ENCODE results near the gene FARP2.
"Not testable (repeated sequence)": the region's sequence is repeated elsewhere in the genome, so short reads cannot be mapped to it uniquely, and the experiment has no call there.

Gene FARP2

DNA sequence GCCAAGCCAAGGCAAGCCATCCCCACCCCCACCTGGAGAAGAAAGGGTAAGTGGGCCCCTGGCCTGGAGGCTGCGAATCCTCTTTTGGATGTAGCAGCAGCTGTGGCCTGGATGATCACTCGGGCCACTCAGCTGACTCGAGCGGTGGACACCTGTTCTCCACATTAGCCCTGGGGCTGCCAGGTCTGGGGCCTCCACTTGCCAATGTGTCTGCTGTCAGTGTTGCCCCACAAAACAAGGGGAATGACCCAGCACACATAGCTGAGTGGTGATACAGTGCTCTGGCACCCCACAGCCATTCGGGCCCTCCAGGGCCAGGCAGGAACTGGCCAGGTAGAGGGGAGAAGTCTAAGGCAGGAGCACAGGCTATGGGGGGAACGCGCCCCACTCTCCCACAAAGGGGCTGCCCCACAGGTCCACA is 149.7 kb downstream of the FARP2 start:
- Histone ChIP-seq H3K4me2 (ENCODE audit: low read length) (no peak overlapping the region), H3K36me3 (replicated peaks; ENCODE audit: low read depth, low read length) (no peaks in the 10 kb centered on the region), H3K4me1 (ENCODE audit: low read length) (peaks cover 11% of the 10 kb centered on the region), H4K20me1 (ENCODE audit: insufficient read depth, low read length) (no peaks in the 10 kb centered on the region), H3K79me2 (ENCODE audit: low read length) (peaks cover 22% of the 10 kb centered on the region), H2AFZ (ENCODE audit: low read depth, low read length) (no peak overlapping the region), H3K27me3 (ENCODE audit: low read depth, low read length) (no peaks in the 10 kb centered on the region), H3K27ac (ENCODE audit: low read length) (no peak overlapping the region), H3K9ac (ENCODE audit: low read length) (no peak overlapping the region), H3K9me3 (ENCODE audit: insufficient read depth, low read length) (no peaks in the 10 kb centered on the region), H3K4me3 (ENCODE audit: low read length) (no peak overlapping the region)
- TF ChIP-seq, protein P1, sequence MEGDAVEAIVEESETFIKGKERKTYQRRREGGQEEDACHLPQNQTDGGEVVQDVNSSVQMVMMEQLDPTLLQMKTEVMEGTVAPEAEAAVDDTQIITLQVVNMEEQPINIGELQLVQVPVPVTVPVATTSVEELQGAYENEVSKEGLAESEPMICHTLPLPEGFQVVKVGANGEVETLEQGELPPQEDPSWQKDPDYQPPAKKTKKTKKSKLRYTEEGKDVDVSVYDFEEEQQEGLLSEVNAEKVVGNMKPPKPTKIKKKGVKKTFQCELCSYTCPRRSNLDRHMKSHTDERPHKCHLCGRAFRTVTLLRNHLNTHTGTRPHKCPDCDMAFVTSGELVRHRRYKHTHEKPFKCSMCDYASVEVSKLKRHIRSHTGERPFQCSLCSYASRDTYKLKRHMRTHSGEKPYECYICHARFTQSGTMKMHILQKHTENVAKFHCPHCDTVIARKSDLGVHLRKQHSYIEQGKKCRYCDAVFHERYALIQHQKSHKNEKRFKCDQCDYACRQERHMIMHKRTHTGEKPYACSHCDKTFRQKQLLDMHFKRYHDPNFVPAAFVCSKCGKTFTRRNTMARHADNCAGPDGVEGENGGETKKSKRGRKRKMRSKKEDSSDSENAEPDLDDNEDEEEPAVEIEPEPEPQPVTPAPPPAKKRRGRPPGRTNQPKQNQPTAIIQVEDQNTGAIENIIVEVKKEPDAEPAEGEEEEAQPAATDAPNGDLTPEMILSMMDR (IDR thresholded peaks at IDR 0.05; ENCODE audit: low read depth, low read length), result no peak
- no peak for TF ChIP-seq EZH2phosphoT487 (IDR thresholded peaks at IDR 0.05; ENCODE audit: low read depth)

DNA sequence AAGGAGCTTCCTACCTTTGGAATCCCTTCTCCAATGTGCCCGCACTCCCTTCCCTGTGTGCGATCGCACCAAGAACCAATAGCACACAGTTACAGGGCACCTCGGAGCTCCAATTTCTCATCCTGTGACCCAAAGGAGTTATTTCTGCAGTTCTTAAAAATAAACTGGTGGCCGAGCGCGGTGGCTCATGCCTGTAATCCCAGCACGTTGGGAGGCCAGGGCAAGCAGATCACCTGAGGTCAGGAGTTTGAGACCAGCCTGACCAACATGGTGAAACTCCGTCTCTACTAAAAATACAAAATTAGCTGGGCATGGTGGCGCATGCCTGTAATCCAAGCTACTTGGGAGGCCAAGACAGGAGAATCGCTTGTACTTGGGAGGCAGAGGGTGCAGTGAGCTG is 150.2 kb downstream of the FARP2 start:
- not testable (repeated sequence) for H3K4me2 ChIP-seq (ENCODE audit: low read length); H2AFZ ChIP-seq (ENCODE audit: low read depth, low read length); H3K4me3 ChIP-seq (ENCODE audit: low read length); H3K9me3 ChIP-seq (ENCODE audit: insufficient read depth, low read length); H3K27me3 ChIP-seq (ENCODE audit: low read depth, low read length); H3K27ac ChIP-seq (ENCODE audit: low read length); H3K36me3 ChIP-seq (replicated peaks; ENCODE audit: low read depth, low read length); H4K20me1 ChIP-seq (ENCODE audit: insufficient read depth, low read length); H3K9ac ChIP-seq (ENCODE audit: low read length)
- Histone ChIP-seq H3K4me1 (ENCODE audit: low read length) (peaks cover 14% of the 10 kb centered on the region), H3K79me2 (ENCODE audit: low read length) (peaks cover 22% of the 10 kb centered on the region)

DNA sequence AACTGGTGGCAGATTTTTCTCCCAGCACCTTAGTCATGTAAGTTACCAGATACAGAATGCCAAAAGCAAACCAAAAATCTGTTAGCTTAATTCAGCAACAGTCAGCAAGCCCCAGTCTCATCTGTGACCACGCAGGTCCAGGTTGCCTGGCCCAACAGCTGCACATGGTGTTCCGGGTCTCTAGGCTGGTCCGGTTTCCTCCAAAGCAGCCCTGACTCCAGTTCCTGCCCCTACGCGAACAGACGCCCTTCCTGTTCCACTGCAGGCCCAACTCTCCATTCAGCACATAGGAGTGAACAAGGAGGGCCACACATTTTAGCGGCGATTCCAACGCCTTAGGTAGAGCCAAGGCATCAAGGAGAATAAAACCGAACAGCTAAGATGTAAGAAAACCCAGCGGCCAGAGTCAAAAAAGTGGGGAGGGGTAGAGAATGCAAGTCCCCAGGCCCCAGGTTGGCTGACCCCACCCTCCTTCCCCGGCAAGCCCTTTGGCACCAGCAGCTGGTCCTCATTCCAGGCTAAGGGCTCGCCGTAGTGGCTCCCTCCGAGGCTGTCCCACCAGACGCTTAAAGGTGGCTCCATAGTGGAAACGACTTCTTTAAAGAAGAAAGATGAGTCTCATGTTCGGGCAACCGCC is 150.8 kb downstream of the FARP2 start:
- Histone ChIP-seq H3K9me3 (ENCODE audit: insufficient read depth, low read length) (no peaks in the 10 kb centered on the region), H3K4me1 (ENCODE audit: low read length) (peaks cover 20% of the 10 kb centered on the region), H3K4me2 (ENCODE audit: low read length) (peak overlapping the region; percentile 72), H3K27ac (ENCODE audit: low read length) (no peak overlapping the region), H2AFZ (ENCODE audit: low read depth, low read length) (no peak overlapping the region), H4K20me1 (ENCODE audit: insufficient read depth, low read length) (no peaks in the 10 kb centered on the region), H3K4me3 (ENCODE audit: low read length) (no peak overlapping the region), H3K9ac (ENCODE audit: low read length) (no peak overlapping the region), H3K36me3 (replicated peaks; ENCODE audit: low read depth, low read length) (no peaks in the 10 kb centered on the region), H3K79me2 (ENCODE audit: low read length) (peaks cover 22% of the 10 kb centered on the region), H3K27me3 (ENCODE audit: low read depth, low read length) (no peaks in the 10 kb centered on the region)
- TF ChIP-seq EZH2phosphoT487 (IDR thresholded peaks at IDR 0.05; ENCODE audit: low read depth), result no peak
- TF ChIP-seq, protein P1 (IDR thresholded peaks at IDR 0.05; ENCODE audit: low read depth, low read length), result no peak

DNA sequence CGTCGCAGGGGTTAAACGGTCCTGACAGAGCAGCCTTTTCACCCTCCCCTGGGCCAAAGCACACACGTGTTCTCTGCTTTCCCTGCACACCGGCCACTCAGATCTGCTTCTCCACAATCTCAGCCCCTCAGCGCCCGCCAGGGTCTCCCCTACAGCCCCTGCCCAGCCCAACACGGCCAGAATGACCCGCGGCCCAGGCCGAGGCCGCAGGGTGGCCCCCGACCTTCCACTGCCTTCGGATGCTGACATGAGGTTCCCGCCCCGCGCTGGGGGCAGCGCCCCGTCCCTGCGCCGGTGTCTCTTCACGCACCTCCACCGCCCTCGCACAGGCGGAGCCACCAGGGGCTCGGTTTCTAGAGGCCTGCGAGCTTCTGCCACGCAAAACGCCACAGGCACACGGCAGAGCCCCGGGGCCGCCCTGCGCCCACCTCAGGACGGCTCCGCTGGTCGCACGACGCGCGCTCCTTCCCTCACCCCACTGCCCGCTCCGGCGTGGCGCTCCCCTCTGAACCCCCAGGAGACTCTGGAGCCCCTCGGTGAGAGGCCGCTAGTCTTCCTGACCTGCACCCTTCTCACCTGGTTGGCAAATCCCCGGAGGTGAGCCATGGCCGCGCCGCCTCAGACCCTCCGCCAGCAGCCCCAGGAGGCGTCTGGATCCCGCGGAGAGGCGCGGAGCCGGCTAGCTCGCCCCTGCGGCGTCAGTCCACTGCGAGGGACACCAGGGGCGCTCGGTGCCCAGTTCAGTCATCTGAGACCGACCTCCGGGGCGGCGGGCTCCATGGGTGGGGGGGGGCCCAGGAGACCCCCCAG is 151.6 kb downstream of the FARP2 start:
- Histone ChIP-seq H3K4me2 (ENCODE audit: low read length) (peak overlapping the region; percentile 72), H4K20me1 (ENCODE audit: insufficient read depth, low read length) (no peaks in the 10 kb centered on the region), H3K4me3 (ENCODE audit: low read length) (peak overlapping the region; percentile 96), H3K9ac (ENCODE audit: low read length) (peak overlapping the region; percentile 67), H3K9me3 (ENCODE audit: insufficient read depth, low read length) (no peaks in the 10 kb centered on the region), H3K79me2 (ENCODE audit: low read length) (peaks cover 22% of the 10 kb centered on the region), H3K27me3 (ENCODE audit: low read depth, low read length) (no peaks in the 10 kb centered on the region), H2AFZ (ENCODE audit: low read depth, low read length) (no peak overlapping the region), H3K27ac (ENCODE audit: low read length) (no peak overlapping the region), H3K36me3 (replicated peaks; ENCODE audit: low read depth, low read length) (no peaks in the 10 kb centered on the region), H3K4me1 (ENCODE audit: low read length) (peaks cover 21% of the 10 kb centered on the region)
- TF ChIP-seq, protein P1 (IDR thresholded peaks at IDR 0.05; ENCODE audit: low read depth, low read length), result no peak
